Vagina (tissue), 2 donors: Measurements from ENCODE around the gene SLC39A3.

ENCODE experiments used
- CTCF ChIP-seq, 3 experiments: fragments of 450-650 bp in 2 of 3; fragments of 200-600 bp in 1 of 3; sonication (generic) in 1 of 3; IDR thresholded peaks; one replicate each; pipeline ENCODE4 v1.5.1; 2017 to 2019; ENCODE audit warnings: antibody characterized with exemption in 3 of 3, mild to moderate bottlenecking in 2 of 3, moderate library complexity in 2 of 3
- POLR2AphosphoS5 ChIP-seq, 2 donors: sonication (generic); formaldehyde crosslinking; IDR thresholded peaks; one replicate each; pipeline ENCODE4 v1.9.0; 2017; ENCODE audit warnings: antibody characterized with exemption in 2 of 2, mild to moderate bottlenecking in 2 of 2, low read depth in 1 of 2; ENCODE audit not compliant: insufficient read depth in 1 of 2

- peak in 1 of 2 donors; percentile 12 for TF ChIP-seq POLR2AphosphoS5 (IDR thresholded peaks at IDR 0.05; ENCODE audit: insufficient read depth in 1 of 2, low read depth in 1 of 2)
- TF ChIP-seq CTCF (IDR thresholded peaks at IDR 0.05), result no peak
These were observed 30.5 kb upstream of the SLC39A3 start for GRCh38 chr19:2770055-2771013.
